NCI-H2107 treated with DMSO at 0.1 percent for 48 hours (cell line): ENCODE data around the gene HSFX3.
"Not testable (repeated sequence)": the region's sequence is repeated elsewhere in the genome, so short reads cannot be mapped to it uniquely, and the experiment has no call there.

Source experiments
- DNase-seq: peaks from one replicate; lab custom pipeline; 2025; ENCODE audit not compliant: unreplicated experiment; lab: John Stamatoyannopoulos, UW

Gene HSFX3

GRCh38 chrX:149549701-149550100, at the start of gene HSFX3:
Gene HSFX3, minus strand, starts transcription at chrX:149549924. Its CDS starts 72 bp downstream, at chrX:149549852.
- DNase-seq: not testable (repeated sequence)

GRCh38 chrX:149598603-149599002, 48.9 kb upstream of the HSFX3 start:
- not testable (repeated sequence) for DNase-seq

GRCh38 chrX:149595943-149596342, 46.2 kb upstream of the HSFX3 start:
- DNase-seq: not testable (repeated sequence)

- not testable (repeated sequence) for DNase-seq
Measured at GRCh38 chrX:149595214-149595613, 45.5 kb upstream of the HSFX3 start, which contains the start of gene HSFX2. Gene HSFX2, minus strand, starts transcription at chrX:149595314. Its CDS starts 614 bp downstream, at chrX:149594700.

- not testable (repeated sequence) for DNase-seq
Measured at GRCh38 chrX:149590993-149591392, 41.3 kb upstream of the HSFX3 start.

GRCh38 chrX:149587359-149587758, 37.6 kb upstream of the HSFX3 start, which contains the start of gene MAGEA9B:
Gene MAGEA9B, minus strand, starts transcription at chrX:149587459. Its CDS starts 4,280 bp downstream, at chrX:149583179.
- DNase-seq: not testable (repeated sequence)

- DNase-seq: not testable (repeated sequence)
Measured at GRCh38 chrX:149585631-149586030, 35.9 kb upstream of the HSFX3 start.

GRCh38 chrX:149573456-149573855, 23.7 kb upstream of the HSFX3 start:
- DNase-seq: not testable (repeated sequence)

GRCh38 chrX:149572743-149573142, 23.0 kb upstream of the HSFX3 start:
- no peak for DNase-seq

- no peak for DNase-seq
Measured at GRCh38 chrX:149571770-149572169, 22.0 kb upstream of the HSFX3 start.

GRCh38 chrX:149570668-149571067, 20.9 kb upstream of the HSFX3 start:
- DNase-seq: no peak

GRCh38 chrX:149569770-149570169, 20.0 kb upstream of the HSFX3 start:
- DNase-seq: no peak

GRCh38 chrX:149568701-149569296, 19.1 kb upstream of the HSFX3 start:
- no peak for DNase-seq

- DNase-seq: no peak
Measured at GRCh38 chrX:149567621-149568417, 18.1 kb upstream of the HSFX3 start.

GRCh38 chrX:149563359-149563758, 13.6 kb upstream of the HSFX3 start:
- no peak for DNase-seq

- not testable (repeated sequence) for DNase-seq
Measured at GRCh38 chrX:149555251-149555650, 5.5 kb upstream of the HSFX3 start.

- DNase-seq: not testable (repeated sequence)
Measured at GRCh38 chrX:149551939-149552248, 2.2 kb upstream of the HSFX3 start.

- DNase-seq: not testable (repeated sequence)
Measured at GRCh38 chrX:149551245-149551938, 1.7 kb upstream of the HSFX3 start.

GRCh38 chrX:149550454-149550853, 730 bp upstream of the HSFX3 start:
- not testable (repeated sequence) for DNase-seq

GRCh38 chrX:149547782-149548181, 1.9 kb downstream of the HSFX3 start:
- not testable (repeated sequence) for DNase-seq

GRCh38 chrX:149546962-149547361, 2.8 kb downstream of the HSFX3 start:
- not testable (repeated sequence) for DNase-seq
